Stimulated activated CD4-positive, alpha-beta T cell treated with anti-CD3 and anti-CD28 coated beads, TNF-alpha, amount 100 ng/mL, for 4 hours (primary cell): ENCODE data around the gene CENPI.
"Not testable (repeated sequence)": the region's sequence is repeated elsewhere in the genome, so short reads cannot be mapped to it uniquely, and the experiment has no call there.

Experiments
- DNase-seq, 3 experiments: peaks; one replicate each; pipeline ENCODE4 v3.0.0-alpha.2; 2020; ENCODE audit warnings: low read depth in 3 of 3

Gene CENPI

DNA sequence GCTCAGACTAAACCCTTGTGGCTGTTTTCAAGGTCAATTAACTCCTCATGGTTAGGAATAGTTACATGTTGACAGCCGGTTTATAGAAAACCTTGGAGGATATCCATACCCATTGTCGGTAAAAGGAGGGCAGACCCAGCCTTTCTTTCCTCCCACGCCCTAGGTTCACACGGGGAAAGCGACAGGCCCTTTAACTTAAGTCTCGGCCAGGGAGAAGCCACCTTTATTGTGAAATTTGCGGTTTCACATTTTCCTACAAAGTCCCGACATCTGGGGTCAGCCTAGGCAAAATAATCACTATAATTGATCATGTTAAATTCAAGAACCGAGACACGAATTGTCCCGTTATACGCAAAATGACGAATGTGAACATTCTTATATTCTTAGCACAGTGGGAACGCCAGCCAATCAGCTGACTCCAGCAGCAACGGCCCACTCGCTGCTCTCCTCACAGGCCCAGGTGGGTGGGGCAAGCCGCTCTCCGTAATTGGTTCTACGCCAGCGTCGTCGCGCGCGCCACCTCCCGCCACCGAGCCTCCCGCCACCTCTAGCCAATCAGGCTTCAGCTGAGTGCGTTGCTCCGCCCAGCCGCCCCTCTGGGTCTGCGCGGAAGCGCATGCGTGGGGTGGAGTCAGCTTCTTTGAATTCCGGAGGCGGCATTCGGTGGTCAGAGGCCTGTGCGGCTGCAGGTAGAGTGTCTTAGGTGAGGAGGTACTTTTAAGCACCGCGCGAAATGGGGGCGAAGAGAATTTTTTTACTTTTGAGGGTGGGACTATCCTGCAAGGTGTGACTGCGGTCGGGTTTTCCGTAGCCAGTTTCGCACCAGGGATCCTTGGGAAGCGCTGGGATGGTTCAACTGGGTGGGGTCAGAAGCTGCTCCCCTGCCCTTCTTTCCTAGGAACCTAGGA, at the start of gene CENPI:
Gene CENPI, plus strand, starts transcription at position 659 of the 908 bp plus-strand sequence. CDS start 2,867 bp downstream, outside the sequence.
- peak; percentile 68 to 88 (median 85) for DNase-seq

- DNase-seq = no peak
Observed at GRCh38 chrX:101051153-101051548, 46.9 kb upstream of the CENPI start.

DNA sequence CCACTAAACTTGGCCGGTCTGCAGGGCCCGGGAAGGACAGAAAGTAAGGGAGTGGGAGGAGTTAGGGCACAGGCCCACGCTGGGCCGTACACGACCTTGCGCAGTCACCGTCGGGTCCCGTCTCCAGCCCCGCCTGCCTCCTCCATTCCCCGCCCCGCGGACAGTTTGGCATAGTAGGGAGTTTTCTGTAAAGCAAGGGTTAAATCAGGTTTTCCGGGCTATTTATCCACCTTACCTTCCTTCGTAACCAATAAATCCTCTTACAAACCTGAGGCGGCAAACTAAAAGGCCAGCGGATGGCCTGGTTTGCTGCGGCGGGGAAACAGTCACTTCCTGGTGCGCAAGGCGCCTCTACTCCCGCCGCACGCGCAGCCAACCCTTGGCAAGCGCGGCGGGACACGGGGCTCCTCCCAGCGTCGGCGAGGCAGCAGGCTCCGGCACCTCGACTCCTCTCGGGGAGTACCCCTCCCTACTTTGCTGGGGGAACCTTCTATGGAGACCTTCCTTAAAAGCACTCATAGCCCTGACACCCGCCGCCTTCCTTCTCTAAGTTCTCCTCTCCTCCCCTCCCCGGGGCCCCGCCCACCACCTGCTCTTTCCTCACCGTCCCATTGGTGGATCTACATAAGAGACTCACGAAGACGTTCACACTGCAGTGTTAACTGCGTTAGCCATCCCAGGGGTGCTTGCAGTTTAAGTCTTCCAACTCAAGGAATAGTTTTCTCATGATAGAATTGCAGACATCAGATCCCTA, 46.3 kb upstream of the CENPI start, which contains the start of gene TRMT2B:
Gene TRMT2B, minus strand, starts transcription at position 563 of the 754 bp plus-strand sequence. CDS start 9,822 bp downstream, outside the sequence.
- DNase-seq = peak; percentile 50 to 68 (median 59)

- DNase-seq = not testable (repeated sequence)
Observed at GRCh38 chrX:101056551-101056950, 41.5 kb upstream of the CENPI start.

- no peak for DNase-seq
Observed at GRCh38 chrX:101057093-101057714, 40.8 kb upstream of the CENPI start.

DNA sequence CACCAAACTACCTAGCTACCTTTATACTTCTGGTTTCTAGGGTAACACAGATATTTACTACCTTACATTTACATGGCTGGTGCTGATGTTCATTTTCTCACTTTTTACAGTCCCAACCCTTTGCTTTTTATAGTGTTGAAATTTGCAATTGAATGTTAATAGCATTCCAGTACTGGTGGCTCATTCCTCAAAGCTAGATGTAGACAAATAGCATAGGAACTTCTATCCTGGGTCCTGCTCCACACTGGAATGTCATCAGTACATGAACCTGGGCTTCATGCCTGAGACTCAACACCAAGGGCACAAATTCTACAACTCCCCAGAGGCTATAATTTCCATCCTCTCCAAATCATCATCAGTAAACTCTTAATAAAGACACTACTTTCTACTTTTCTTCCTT, 35.8 kb upstream of the CENPI start:
- DNase-seq = no peak

DNA sequence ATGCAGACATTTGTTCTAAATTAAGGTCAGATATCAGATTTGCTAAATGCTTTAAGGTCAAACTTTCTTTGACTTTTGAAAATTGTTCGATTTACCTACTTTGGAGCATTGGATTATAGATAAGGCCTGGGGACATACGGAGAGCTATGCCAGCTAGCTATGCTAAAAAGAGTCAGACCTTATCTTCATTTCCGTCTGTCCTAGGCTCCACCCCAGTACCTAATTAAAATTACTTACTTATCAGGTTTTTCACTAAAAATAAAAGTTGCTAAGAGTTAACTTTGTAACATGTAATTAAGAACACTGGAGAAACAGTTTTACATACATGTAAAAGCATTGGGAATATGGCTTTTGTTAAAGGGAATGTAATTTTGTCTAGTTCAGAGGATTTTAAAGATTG, 26.4 kb upstream of the CENPI start:
- no peak for DNase-seq

- DNase-seq = no peak
Observed at GRCh38 chrX:101078716-101079598, 19.0 kb upstream of the CENPI start, which contains the start of gene TMEM35A. TMEM35A (plus strand) TSS chrX:101078879; CDS start chrX:101079003, 124 bp downstream.

DNA sequence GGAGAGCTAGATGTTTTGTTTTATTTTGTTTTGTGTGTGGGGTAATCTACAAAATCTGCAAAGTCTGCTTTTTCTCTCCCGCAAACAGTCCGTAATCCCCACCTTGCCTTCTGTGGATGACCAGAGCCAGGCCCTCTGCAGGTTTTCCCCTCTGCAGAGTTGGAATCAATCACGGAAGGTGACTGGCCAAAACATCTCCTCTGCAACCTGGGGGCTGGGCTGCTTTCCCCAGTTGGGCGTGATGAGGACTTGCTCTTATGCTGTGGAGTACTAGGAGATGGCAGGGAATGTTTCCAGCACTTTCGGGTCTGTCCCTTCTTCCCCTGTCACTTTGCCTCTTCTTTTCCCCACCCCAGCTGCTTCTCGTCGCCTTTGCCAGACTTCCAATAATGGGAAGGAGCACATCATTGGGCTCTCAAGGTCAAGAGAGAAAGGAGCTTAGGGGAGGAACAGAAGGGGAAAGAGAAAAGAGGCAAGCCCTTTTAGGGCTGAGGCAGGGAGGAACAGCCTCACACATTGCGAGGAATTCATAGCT, 18.2 kb upstream of the CENPI start:
- no peak for DNase-seq

DNA sequence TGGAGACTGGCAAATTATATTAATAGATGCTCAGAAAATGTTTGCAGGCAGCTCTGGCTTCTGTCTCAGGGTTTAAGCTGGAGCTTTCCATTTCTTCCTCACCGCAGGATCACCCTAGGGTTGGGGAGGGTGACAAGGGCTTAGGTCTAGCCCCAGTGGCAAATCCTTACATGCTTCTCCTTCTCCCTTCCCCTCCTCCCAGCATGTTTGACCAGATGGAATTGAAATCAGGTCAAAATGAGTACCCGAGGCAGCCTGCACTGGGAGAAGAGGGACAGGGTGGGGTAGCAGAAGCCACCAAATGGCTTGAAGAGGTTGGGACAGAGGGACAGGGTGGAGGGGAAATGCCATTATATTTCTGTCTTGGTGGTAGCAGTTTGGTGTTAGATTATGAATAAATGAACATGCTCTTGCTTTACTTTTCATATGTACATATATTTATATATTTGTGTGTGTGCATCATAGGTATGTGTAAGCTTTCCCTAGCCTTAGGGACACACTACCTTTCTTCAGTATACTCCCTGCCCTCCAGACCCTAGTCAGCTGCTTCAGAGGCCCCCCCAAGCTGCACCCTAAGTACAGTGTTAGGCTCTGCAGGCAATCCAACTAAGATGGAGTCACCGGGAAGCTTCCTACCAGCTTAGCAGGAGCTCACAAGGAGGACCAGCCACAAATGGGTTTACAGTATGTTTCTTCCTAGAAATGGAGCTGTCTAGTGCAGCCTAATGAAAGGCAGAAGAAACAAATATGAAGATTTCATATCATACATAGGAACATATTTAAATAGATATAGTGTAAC, 17.5 kb upstream of the CENPI start:
- DNase-seq = no peak

DNA sequence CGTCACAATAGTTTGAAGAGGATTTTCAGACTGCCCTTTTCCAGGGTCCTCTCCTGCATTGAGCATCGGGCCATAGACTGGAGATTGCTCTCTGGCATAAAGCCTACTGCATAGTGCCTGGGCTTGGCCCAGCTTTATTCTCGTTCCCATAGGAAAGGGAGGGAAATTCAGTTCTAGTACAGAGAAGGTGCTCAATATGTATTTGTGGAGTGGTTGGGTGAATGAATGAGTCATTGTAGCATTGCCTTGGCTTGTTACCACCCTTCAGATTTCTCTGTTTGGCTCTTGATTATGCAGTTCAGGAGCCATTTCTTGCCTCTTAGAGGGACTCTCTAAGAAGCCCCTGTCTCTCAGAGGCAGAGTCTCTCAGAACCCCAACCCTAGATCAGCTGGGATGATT, 16.8 kb upstream of the CENPI start:
- DNase-seq = no peak

DNA sequence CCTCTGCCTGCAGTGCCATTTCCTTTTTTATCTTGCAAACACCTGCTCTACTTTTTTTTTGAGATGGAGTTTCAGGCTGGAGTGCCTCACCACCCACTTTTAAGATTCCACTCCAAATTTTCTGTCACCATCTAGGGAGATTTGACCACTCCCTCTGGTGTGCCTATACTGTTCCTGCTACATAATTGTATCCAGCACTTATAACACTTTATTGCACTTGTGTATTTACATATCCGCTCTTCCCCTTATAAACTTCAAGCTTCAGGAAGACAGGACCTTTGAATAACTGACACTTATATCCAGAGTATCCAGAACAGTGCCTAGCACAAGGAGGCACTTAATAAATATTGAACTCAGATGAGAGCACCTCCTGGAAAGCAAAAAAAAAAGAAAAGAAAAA, 6.2 kb upstream of the CENPI start:
- DNase-seq = no peak

DNA sequence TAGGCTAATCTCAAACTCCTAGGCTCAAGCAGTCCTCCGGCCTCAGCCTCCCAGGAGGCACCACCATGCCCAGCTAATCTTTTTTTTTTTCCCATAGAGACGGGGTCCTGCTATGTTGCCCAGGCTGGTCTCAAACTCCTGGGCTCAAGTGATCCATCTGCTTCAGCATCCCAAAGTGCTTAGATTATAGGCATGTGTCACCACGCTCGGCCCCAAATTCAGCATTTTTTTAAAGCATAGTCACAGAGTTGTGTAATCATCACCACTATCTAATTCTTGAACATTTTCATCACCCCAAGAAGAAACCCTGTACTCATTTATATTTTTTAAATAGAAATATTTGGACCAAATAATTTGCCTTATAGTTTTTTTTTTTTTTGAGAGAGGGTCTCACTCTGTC, 10.3 kb downstream of the CENPI start:
- no peak for DNase-seq

DNA sequence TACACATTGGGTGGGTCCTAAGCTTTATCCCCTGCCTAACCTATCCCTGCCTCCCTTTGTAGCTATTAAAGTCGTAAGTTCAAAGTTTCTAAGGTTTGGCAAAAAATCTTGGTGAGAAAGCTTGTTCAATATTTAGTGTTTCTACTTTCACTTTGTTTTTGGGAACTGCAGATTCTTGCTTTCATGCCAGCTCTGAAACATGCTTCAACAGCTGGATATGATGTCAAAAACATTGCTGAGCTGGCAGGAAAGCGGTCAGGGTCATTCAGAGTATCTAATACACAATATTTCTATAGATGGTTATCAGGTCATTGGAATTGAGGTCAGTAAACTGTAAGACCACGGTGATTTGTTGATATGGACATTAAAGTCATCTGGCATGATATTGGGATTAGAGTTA, 19.7 kb downstream of the CENPI start:
- no peak for DNase-seq

DNA sequence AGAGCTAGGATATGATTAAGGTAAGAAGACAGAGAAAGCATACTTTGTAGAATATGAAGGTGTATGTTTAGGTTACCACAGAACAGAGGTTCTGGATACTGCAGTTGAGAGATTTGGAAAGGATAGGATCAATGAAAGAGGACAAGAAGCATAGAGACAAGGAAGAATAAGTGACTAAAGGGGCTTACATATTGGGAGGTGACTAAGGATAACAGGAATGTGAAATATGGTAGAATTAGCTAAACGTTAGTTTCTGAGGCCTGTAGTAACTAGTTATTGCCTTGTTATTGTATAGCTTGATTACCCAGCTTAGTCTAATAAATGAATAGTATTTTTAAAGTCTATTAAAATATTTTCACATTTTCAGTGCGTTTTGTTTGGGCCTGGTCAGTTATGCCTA, 38.2 kb downstream of the CENPI start:
- DNase-seq = no peak
